HepG2 (cell line): Measurements from ENCODE around the gene SLC17A5. TPM values are rescaled to one million over a fixed set of nuclear protein-coding genes. Genes with fewer than 3 reads are reported as not detected.
A peak's percentile ranks its signal among the peaks of the same experiment; 100 is the strongest.

Source experiments
- ATAC-seq: fragments of 200-7000 bp; cut with Tn5 transposase; 3 replicates; pipeline ENCODE4 v1.9.1; 2020; ENCODE audit warnings: mild to moderate bottlenecking, moderate library complexity
- BruUV-seq: library from RNA; stranded (reverse); fragments of 400-500 nt; replicated peaks from 2 replicates; lab custom pipeline; 2021; lab: Mats Ljungman, UMichigan
- CTCF ChIA-PET: fragments of 300-600 bp; formaldehyde crosslinking; extraction: SDS; loops from one replicate; lab custom pipeline; 2021; ENCODE audit warnings: low total read pairs, inconsistent platforms, low intra/inter-chr PET ratio; lab: Yijun Ruan, JAX
- POLR2A ChIA-PET: fragments of 350-600 bp; sonication (Branson Sonifier 250); formaldehyde crosslinking; loops from one replicate; lab custom pipeline; 2020; ENCODE audit warnings: antibody characterized with exemption, inconsistent platforms; lab: Yijun Ruan, JAX
- DNase-seq: peaks from one replicate; pipeline ENCODE4 v3.0.0-alpha.2; 2015; ENCODE audit warnings: low spot score
- FAIRE-seq: peaks from 3 replicates; lab custom pipeline; 2011; peaks lifted over from hg19 to GRCh38; lab: Jason Lieb, UNC
- H2AFZ ChIP-seq: one replicate; pipeline ENCODE4 v1.6.1; 2011; ENCODE audit warnings: low read length, inconsistent platforms
- H3K27ac ChIP-seq: fragments of 300-600 bp; 3 replicates; pipeline ENCODE4 v1.8.0; 2011; ENCODE audit warnings: mixed run types, mild to moderate bottlenecking, mixed read lengths, low read length, inconsistent platforms; ENCODE audit not compliant: insufficient read depth; ENCODE audit errors: extremely low read length
- H3K27me3 ChIP-seq, 2 experiments: fragments of 200-600 bp in 1 of 2; 2 replicates in 1 of 2; 3 replicates in 1 of 2; pipeline versions ENCODE4 v1.6.0 to v1.8.0; 2011; ENCODE audit warnings: low read length in 2 of 2, mild to moderate bottlenecking in 2 of 2, moderate library complexity in 2 of 2, inconsistent platforms in 1 of 2; ENCODE audit not compliant: insufficient read depth in 2 of 2, control insufficient read depth in 1 of 2
- H3K36me3 ChIP-seq, 2 experiments: fragments of 200-600 bp in 1 of 2; replicated peaks in 1 of 2; 2 replicates in 1 of 2; 3 replicates in 1 of 2; pipeline versions ENCODE4 v1.5.1 to v1.8.0; 2011; ENCODE audit warnings: low read length in 2 of 2, inconsistent platforms in 1 of 2; ENCODE audit not compliant: insufficient read depth in 2 of 2, control insufficient read depth in 1 of 2
- H3K4me1 ChIP-seq: 2 replicates; pipeline ENCODE4 v1.5.1; 2012; ENCODE audit warnings: low read length, inconsistent platforms; ENCODE audit not compliant: insufficient read depth
- H3K4me2 ChIP-seq: 2 replicates; pipeline ENCODE4 v1.6.0; 2011; ENCODE audit warnings: low read depth, low read length, inconsistent platforms
- H3K4me3 ChIP-seq, 3 experiments: fragments of 200-600 bp in 1 of 3; sonication (generic), shearing (Covaris generic) in 1 of 3; replicated peaks in 1 of 3; 2 replicates each; pipeline ENCODE4 v1.5.1; 2011 to 2016; ENCODE audit warnings: low read length in 3 of 3, inconsistent platforms in 2 of 3, low read depth in 2 of 3, mild to moderate bottlenecking in 2 of 3, control low read depth in 1 of 3, mixed read lengths in 1 of 3; ENCODE audit not compliant: insufficient read depth in 1 of 3
- H3K79me2 ChIP-seq: one replicate; pipeline ENCODE4 v1.6.1; 2011; ENCODE audit warnings: low read length, inconsistent platforms; ENCODE audit not compliant: insufficient read depth
- H3K9ac ChIP-seq: 2 replicates; pipeline ENCODE4 v1.6.0; 2011; ENCODE audit warnings: mild to moderate bottlenecking, low read depth, low read length, inconsistent platforms; ENCODE audit not compliant: insufficient read depth
- H3K9me3 ChIP-seq: 2 replicates; pipeline ENCODE4 v1.5.1; 2012; ENCODE audit warnings: mild to moderate bottlenecking, low read length
- H4K20me1 ChIP-seq: 2 replicates; pipeline ENCODE4 v1.6.0; 2011; ENCODE audit warnings: inconsistent platforms, mild to moderate bottlenecking, low read length, moderate library complexity; ENCODE audit not compliant: insufficient read depth
- ETV6 ChIP-seq: sonication (generic); formaldehyde crosslinking; conservative IDR thresholded peaks from 2 replicates; pipeline ENCODE4 v1.4.0; 2020; ENCODE audit warnings: missing genetic modification reagents
- IKZF5 ChIP-seq: IDR thresholded peaks from 2 replicates; pipeline ENCODE4 v1.6.1; 2018; ENCODE audit warnings: missing genetic modification reagents, mild to moderate bottlenecking, missing compliant biosample characterization
- MAFF ChIP-seq: IDR thresholded peaks from 2 replicates; pipeline ENCODE4 v1.6.1; 2011; ENCODE audit warnings: low read depth, low read length, improper control_type of control experiment
- MAFK ChIP-seq, 2 experiments: IDR thresholded peaks in 1 of 2; conservative IDR thresholded peaks in 1 of 2; 2 replicates each; pipeline ENCODE4 v1.6.1; 2011; ENCODE audit warnings: improper control_type of control experiment in 2 of 2, low read length in 2 of 2
- NFE2L2 ChIP-seq: fragments of 150-350 bp; IDR thresholded peaks from 2 replicates; pipeline ENCODE4 v1.6.1; 2014; ENCODE audit warnings: low read length
- ZNF224 ChIP-seq: sonication (generic); formaldehyde crosslinking; IDR thresholded peaks from 2 replicates; pipeline ENCODE4 v1.5.0; 2020; ENCODE audit warnings: mild to moderate bottlenecking, missing genetic modification reagents
- ZNF280D ChIP-seq: sonication (generic); formaldehyde crosslinking; IDR thresholded peaks from 2 replicates; pipeline ENCODE4 v1.5.1; 2020; ENCODE audit warnings: mild to moderate bottlenecking, missing genetic modification reagents
- ZNF580 ChIP-seq: IDR thresholded peaks from 2 replicates; pipeline ENCODE4 v1.6.1; 2016; ENCODE audit warnings: low read depth, borderline replicate concordance
- ZNF605 ChIP-seq: sonication (generic); formaldehyde crosslinking; IDR thresholded peaks from 2 replicates; pipeline ENCODE4 v1.8.0; 2022; ENCODE audit warnings: mild to moderate bottlenecking, missing genetic modification reagents
- ZNF687 ChIP-seq: sonication (generic); formaldehyde crosslinking; IDR thresholded peaks from 2 replicates; pipeline ENCODE4 v1.5.1; 2020; ENCODE audit warnings: mild to moderate bottlenecking, missing genetic modification reagents, moderate library complexity
- ZUFSP ChIP-seq: sonication (generic); formaldehyde crosslinking; IDR thresholded peaks from 2 replicates; pipeline ENCODE4 v1.9.0; 2021; ENCODE audit warnings: missing genetic modification reagents, mild to moderate bottlenecking, borderline replicate concordance
- WGBS: methylation state at CpG from one replicate; pipeline ENCODE4 v1.1.6; 2017; ENCODE audit warnings: low lambda C conversion rate; 5-methylcytosine and 5-hydroxymethylcytosine counted together
- in situ Hi-C: cut with HindIII; loops from 2 replicates; pipeline ENCODE4 v1.10.0; 2017; ENCODE audit warnings: low pct_unique_long_range_greater_than_20kb; ENCODE audit not compliant: extremely low pct_ligation_motif_present
- intact Hi-C: fragments of 100-400 bp; cut with micrococcal nuclease; formaldehyde crosslinking; loops from one replicate; pipeline ENCODE4 v1.10.0; 2022; ENCODE audit not compliant: unreplicated experiment
- polyA plus RNA-seq, 8 experiments: library from polyadenylated mRNA; depleted of rRNA in 3 of 8; stranded (reverse) in 7 of 8; unstranded in 1 of 8; fragments of >200 nt; fragmentation: Illumina TruSeq in 4 of 8; extraction: Trizol in 4 of 8; gene quantifications; 2 replicates each; pipeline versions ENCODE4 v1.2.1 to v1.2.3, GENCODE V29; 2011 to 2016; ENCODE audit warnings: low read depth in 4 of 8, missing spikeins in 1 of 8, mixed read lengths in 1 of 8; ENCODE audit not compliant: insufficient read depth in 1 of 8
- total RNA-seq, 5 experiments: library from RNA; depleted of rRNA; stranded (reverse); fragments of >200 nt; fragmentation: Illumina TruSeq; extraction: Trizol; gene quantifications; 2 replicates each; pipeline ENCODE4 v1.2.3, GENCODE V29; 2016; ENCODE audit warnings: low read depth in 1 of 5

SLC17A5 gene
- total and polyA plus RNA-seq, 2 of the 13 experiments (the other 11 are each of a cell fraction or from before 2014, with no cell fraction given) = 18.3 to 20.5 TPM

GRCh38 chr6:73579389-73579788 lies 74.4 kb downstream of the SLC17A5 start (continued):
- peak; percentile 49 for TF ChIP-seq ZNF687 (CRISPR knock-in tag)
- TF ChIP-seq, all 625 proteins: peak for 7

- H2AFZ ChIP-seq = peak overlapping the region; percentile 75
- in situ Hi-C loops = no loop called here
- no peak for TF ChIP-seq ZNF224 (CRISPR knock-in tag)
- TF ChIP-seq ZNF580 = no peak
- TF ChIP-seq MAFF = peak; percentile 17; the same call in 1 of the 2 replicates
- no peak for TF ChIP-seq NFE2L2
- no peak for TF ChIP-seq IKZF5 (CRISPR knock-in tag)
- no peak for TF ChIP-seq ZNF280D (CRISPR knock-in tag)
- no peak for TF ChIP-seq ZNF605
- no peak for TF ChIP-seq ETV6 (CRISPR knock-in tag)
- TF ChIP-seq MAFK (conservative IDR thresholded peaks at IDR 0.05 in 1 of 2, IDR thresholded peaks at IDR 0.05 in 1 of 2; ENCODE audit: low read length in 2 of 2) = 0 out of 4 replicates have a peak, but pooled peaks of 1 of the 2 experiments have one; percentile 5
- no peak for TF ChIP-seq ZUFSP (CRISPR knock-in tag)
- CTCF ChIA-PET = no interaction called here
- intact Hi-C loops = no loop called here
- H3K4me3 ChIP-seq = no peak overlapping the region
- peak overlapping the region; percentile 11 for H3K27ac ChIP-seq
- no peak for DNase-seq
- no peak overlapping the region for H3K4me2 ChIP-seq
- H3K9me3 ChIP-seq = no peaks in the 10 kb centered on the region
- no peak for FAIRE-seq
- peaks cover 42% of the 10 kb centered on the region for H3K4me1 ChIP-seq
- H3K79me2 ChIP-seq = no peaks in the 10 kb centered on the region
- H3K27me3 ChIP-seq = no peaks in the 10 kb centered on the region; a peak in 1 of 5 replicates
- no peak for ATAC-seq
- H4K20me1 ChIP-seq = no peaks in the 10 kb centered on the region
- WGBS = 89% methylated on average over 2 of the region's 2 CpGs
- BruUV-seq = no TSS peak
- POLR2A ChIA-PET = interaction anchor here (1.0 to 1.3 kb wide), 3 partner anchors 9 to 54 kb away, joined by 3 to 7 read pairs (median 3); no protein-coding TSS in a partner anchor
- H3K36me3 ChIP-seq = no peaks in the 10 kb centered on the region
- H3K9ac ChIP-seq = no peak overlapping the region
These were observed 76.1 kb downstream of the SLC17A5 start for GRCh38 chr6:73577676-73578075.
